Suppressor macrophage treated with lipopolysaccharide for 1 hour (primary cell): ENCODE measurements around the gene LRRC55.

Experiments
- DNase-seq, 3 donors: peaks; one replicate each; pipeline ENCODE4 v3.0.0-alpha.2; 2020 to 2022

LRRC55 gene

GRCh38 chr11:57203882-57204480, 22.2 kb downstream of the LRRC55 start:
- no peak for DNase-seq

DNA sequence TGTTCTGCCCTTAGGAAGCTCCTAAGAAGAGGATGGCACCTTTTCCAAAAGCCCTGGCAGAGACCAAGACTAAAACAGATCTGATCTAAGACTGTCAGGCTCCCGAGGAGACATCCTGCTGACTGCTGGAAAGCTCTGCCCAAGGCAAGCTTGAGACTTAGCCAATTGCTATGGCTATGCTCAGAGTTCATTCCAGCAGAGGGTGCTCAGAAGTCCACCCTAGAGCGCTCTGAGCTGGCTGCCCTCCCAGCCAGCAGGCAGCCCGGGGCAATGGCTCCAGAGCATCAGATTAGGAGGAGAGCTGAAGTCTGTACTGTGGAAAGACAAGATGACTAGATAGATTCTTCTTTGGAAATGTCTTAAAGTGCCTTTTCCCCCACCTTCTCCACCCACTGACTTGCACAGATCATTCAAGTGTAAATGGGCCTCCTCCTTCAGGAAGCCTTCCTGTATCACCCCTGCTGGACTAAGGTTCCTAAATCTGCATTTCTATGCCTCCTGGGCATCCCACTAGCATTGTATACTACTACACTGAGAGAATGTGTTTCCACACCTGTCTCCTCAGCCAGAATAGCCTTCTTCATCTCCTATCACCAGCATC, 23.4 kb downstream of the LRRC55 start:
- no peak for DNase-seq

DNA sequence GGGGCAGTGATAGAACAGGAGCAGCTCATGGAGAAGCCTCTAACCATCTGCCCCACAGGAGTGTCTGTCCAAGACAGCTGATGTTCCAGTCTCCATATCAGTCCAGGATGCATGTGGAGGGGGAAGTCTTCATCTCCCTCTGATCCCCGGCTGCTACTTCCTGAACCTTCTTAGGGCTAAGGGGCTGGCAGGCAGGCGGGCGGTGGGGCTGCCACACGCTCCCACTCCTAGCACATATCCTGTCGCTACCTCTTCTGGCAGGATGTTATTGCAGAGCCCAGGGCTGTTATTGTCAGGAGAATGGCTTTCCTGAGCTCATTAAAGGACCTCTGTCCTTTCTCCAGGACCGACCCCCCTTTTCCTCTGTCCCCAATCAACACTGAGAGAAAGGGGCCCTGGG, 25.4 kb downstream of the LRRC55 start:
- DNase-seq = no peak

DNA sequence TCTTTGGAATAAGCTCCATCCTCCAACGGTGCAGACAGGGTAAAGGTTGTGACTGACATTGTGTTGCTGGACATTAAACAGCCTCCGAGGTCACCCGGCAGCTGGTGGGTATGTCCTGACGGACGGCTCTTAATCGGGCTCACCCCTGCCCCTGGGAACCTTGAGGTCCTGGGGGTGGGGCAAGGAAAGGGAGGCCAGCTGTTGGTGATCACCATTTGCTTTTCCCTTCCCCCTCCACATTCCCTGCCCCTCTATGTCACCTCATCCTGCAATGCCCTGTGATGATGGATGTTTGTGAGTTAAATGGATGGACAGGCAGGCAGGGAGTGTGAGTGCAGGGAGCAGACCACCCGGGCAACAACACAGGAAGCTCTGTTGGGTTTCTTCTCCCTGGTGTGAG, 29.0 kb downstream of the LRRC55 start:
- no peak for DNase-seq

DNA sequence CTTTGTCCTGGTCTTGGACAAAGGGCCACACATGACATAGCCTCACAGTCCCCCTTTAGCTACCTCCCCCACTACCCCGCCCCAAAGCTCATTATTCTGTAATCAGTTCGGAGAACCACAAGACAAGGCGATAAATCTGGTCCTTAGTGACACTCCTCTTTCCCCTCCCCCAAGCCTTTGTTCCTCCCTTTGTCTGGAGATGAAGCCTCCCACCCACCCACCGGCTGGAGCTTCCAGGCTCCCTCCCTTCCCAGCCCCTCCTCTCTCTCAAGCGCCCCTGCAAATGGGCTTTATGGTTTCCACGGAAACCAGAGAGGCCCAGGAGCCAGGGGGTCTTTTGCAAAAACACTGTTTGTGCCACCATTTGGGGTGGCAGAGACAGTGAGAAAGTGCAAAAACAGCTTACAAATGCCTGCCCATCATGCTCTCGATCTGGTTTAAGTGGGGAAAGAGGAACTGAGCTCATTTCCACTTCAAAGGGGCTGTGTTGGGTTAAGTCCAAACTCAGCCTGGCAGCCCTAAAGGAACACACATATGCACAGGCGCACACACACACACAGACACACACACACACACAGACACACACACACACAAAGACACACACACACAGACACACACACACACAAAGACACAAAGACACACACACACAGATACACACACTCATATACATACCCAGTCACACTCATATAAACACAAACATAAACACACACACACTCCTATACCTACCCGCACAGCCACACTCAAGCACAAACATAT, 31.8 kb downstream of the LRRC55 start:
- DNase-seq = peak; percentile 31 to 39 (median 34)

DNA sequence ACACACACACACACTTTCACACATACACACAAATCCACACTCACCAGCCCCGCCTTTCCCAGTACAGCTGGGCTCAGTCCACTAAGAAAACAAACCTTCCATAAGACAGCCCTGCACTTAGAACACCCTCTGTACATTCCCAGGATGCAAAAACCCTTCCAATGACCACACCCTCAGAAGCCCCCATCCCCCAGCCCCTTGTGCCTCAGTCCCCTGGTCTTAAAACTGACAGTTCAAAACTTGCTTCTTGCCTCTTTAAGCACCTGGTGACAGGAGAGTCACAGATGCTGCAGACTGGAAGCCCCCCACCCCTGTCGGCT, 32.3 kb downstream of the LRRC55 start:
- DNase-seq = no peak

- DNase-seq = no peak
Measured at GRCh38 chr11:57214494-57214893, 32.7 kb downstream of the LRRC55 start.

GRCh38 chr11:57216463-57216862, 34.7 kb downstream of the LRRC55 start:
- DNase-seq = no peak

DNA sequence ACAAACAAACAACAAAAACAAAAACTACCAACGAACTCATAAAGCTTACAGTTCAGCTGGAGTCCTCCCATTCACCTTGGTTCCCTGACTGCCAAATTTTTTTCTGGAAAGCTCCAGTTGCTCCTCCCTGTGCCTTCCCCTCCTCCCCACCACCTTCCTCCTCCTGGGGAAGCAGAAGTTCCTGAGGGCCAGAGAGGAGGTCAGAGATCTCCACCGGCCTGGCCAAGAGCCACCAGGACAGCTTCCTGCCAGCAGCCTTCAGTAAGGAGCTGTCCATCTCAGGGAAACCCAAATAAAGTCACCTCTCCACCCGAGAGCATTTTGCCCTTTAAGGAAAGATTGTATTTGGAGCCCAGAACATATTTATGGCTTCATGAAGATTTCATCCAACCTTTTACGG, 35.3 kb downstream of the LRRC55 start:
- no peak for DNase-seq

GRCh38 chr11:57219021-57219627, 37.4 kb downstream of the LRRC55 start:
- peak; percentile 56 to 78 (median 64) for DNase-seq

DNA sequence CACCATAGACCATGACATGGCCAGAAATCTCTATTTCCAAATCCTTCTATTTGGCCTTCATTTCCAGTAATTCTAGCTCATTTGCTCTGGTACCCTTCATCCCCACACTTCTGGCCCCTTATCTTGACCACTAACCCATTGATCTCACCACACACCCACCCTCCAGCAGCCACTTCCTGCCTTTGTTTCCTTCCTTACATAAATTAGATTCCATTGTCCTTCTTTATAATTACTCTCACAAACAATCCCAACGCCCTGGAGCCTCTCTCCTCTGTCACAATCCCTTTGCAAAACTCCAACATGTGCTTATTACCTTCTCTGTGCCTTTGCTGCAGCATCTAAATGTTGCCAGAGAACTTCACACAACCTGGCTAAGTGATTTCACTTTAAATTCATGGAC, 40.5 kb downstream of the LRRC55 start:
- no peak for DNase-seq

DNA sequence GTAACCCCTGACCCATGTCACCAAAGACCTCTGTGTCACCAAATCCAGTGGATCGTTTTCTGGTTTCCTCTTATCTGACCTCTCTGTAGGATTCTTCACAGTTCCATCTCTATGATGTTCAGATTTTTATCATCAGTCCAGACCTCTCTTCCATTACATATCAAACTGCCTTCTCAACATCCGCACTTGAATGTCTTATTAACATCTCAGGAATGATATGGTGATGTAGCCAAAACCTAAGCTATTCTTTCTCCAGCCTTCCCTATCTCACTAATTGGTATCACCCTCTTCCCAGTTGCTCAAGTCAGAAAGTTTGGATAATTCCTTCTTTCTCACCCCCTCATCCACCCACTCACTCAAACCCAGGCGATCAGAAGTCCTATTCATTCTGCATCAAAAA, 41.8 kb downstream of the LRRC55 start:
- DNase-seq = no peak

- no peak for DNase-seq
Measured at GRCh38 chr11:57224128-57224527, 42.4 kb downstream of the LRRC55 start.

GRCh38 chr11:57224537-57224936, 42.8 kb downstream of the LRRC55 start:
- no peak for DNase-seq

- no peak for DNase-seq
Measured at GRCh38 chr11:57228600-57228999, 46.8 kb downstream of the LRRC55 start.

GRCh38 chr11:57230316-57230715, 48.6 kb downstream of the LRRC55 start:
- no peak for DNase-seq

GRCh38 chr11:57230791-57231538, 49.2 kb downstream of the LRRC55 start:
- DNase-seq = no peak

- no peak for DNase-seq
Measured at GRCh38 chr11:57231539-57232253, 49.9 kb downstream of the LRRC55 start.

DNA sequence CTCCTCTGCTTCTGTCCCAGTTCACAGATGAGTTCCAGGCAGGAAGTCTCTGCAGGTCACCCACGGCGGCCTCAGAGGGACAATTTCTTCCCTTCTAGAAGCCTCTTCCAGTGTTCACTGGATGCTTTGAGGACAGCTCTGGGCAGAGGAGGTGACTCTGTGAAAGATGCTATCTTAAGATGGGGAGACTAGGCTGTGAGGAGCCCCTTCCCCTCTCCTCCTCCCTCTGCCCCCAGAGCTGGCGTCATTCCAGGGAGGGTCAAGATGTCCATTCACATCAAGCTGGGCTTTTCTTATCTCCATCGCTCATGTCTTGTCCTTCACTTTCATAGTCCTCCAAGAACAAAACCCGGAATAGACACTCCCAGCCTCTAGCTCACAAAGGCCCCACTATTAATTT, 51.9 kb downstream of the LRRC55 start:
- no peak for DNase-seq

- DNase-seq = no peak
Measured at GRCh38 chr11:57235761-57236703, 54.3 kb downstream of the LRRC55 start.

GRCh38 chr11:57237204-57237681, 55.5 kb downstream of the LRRC55 start, which contains the start of gene APLNR:
TSS of gene APLNR (minus strand) at chr11:57237250. CDS start at chr11:57237004, 246 bp downstream.
- DNase-seq = no peak
